Liver (tissue), 9 donors: ENCODE data around the gene ATP10B. TPM values are rescaled to one million over a fixed set of nuclear protein-coding genes. Genes with fewer than 3 reads are reported as not detected.

Source experiments
- DNase-seq: peaks from one replicate; pipeline ENCODE4 v3.0.0-alpha.2; 2017; ENCODE audit warnings: low spot score
- H3K27ac ChIP-seq, 2 donors: one replicate each; pipeline ENCODE4 v1.7.0; 2013; ENCODE audit warnings: inconsistent platforms in 2 of 2, low read length in 2 of 2, control low read depth in 1 of 2, low read depth in 1 of 2, mild to moderate bottlenecking in 1 of 2
- H3K27me3 ChIP-seq, 4 donors: one replicate each; pipeline versions ENCODE4 v1.6.1 to v1.7.0; 2013; ENCODE audit warnings: low read length in 3 of 4, inconsistent platforms in 1 of 4, mild to moderate bottlenecking in 1 of 4, moderate library complexity in 1 of 4; ENCODE audit not compliant: control insufficient read depth in 4 of 4, insufficient read depth in 4 of 4
- H3K36me3 ChIP-seq, 4 donors: one replicate each; pipeline versions ENCODE4 v1.6.1 to v1.7.0; 2013; ENCODE audit warnings: low read length in 3 of 4, mild to moderate bottlenecking in 3 of 4, low read depth in 1 of 4, moderate library complexity in 1 of 4; ENCODE audit not compliant: control insufficient read depth in 4 of 4, insufficient read depth in 3 of 4
- H3K4me1 ChIP-seq, 4 donors: one replicate each; pipeline versions ENCODE4 v1.6.1 to v1.7.0; 2013; ENCODE audit warnings: low read length in 3 of 4, mild to moderate bottlenecking in 3 of 4, moderate library complexity in 1 of 4; ENCODE audit not compliant: control insufficient read depth in 4 of 4, insufficient read depth in 4 of 4
- H3K4me3 ChIP-seq, 3 donors: one replicate each; pipeline versions ENCODE4 v1.6.1 to v1.7.0; 2013; ENCODE audit warnings: low read length in 3 of 3, control low read depth in 1 of 3, low read depth in 1 of 3, mild to moderate bottlenecking in 1 of 3
- H3K9ac ChIP-seq, 2 donors: one replicate each; pipeline ENCODE4 v1.7.0; 2013; ENCODE audit warnings: low read length in 2 of 2, mild to moderate bottlenecking in 2 of 2, moderate library complexity in 2 of 2, control low read depth in 1 of 2, low read depth in 1 of 2
- H3K9me3 ChIP-seq, 4 donors: one replicate each; pipeline versions ENCODE4 v1.6.1 to v1.7.0; 2013; ENCODE audit warnings: low read length in 3 of 4; ENCODE audit not compliant: control insufficient read depth in 4 of 4
- EGR1 ChIP-seq, 2 donors: IDR thresholded peaks; 2 replicates each; pipeline ENCODE4 v1.6.1; 2016 to 2018; ENCODE audit warnings: antibody characterized with exemption in 2 of 2, low read depth in 2 of 2
- FOXA1 ChIP-seq: IDR thresholded peaks from 2 replicates; pipeline ENCODE4 v1.6.1; 2016; ENCODE audit warnings: antibody characterized with exemption
- FOXA2 ChIP-seq: IDR thresholded peaks from 2 replicates; pipeline ENCODE4 v1.6.1; 2016; ENCODE audit warnings: antibody characterized with exemption
- GABPA ChIP-seq, 2 donors: IDR thresholded peaks in 1 of 2; conservative IDR thresholded peaks in 1 of 2; 2 replicates each; pipeline ENCODE4 v1.6.1; 2016; ENCODE audit warnings: antibody characterized with exemption in 2 of 2, mild to moderate bottlenecking in 1 of 2, moderate library complexity in 1 of 2
- HNF4A ChIP-seq, 2 donors: conservative IDR thresholded peaks; 2 replicates each; pipeline ENCODE4 v1.6.1; 2016; ENCODE audit warnings: antibody characterized with exemption in 2 of 2, mild to moderate bottlenecking in 2 of 2
- HNF4G ChIP-seq: IDR thresholded peaks from 2 replicates; pipeline ENCODE4 v1.6.1; 2016; ENCODE audit warnings: antibody characterized with exemption
- JUND ChIP-seq, 2 donors: IDR thresholded peaks; 2 replicates each; pipeline ENCODE4 v1.6.1; 2016; ENCODE audit warnings: antibody characterized with exemption in 2 of 2
- NR2F2 ChIP-seq: IDR thresholded peaks from 2 replicates; pipeline ENCODE4 v1.6.1; 2016; ENCODE audit warnings: antibody characterized with exemption
- RAD21 ChIP-seq, 2 donors: IDR thresholded peaks; 2 replicates each; pipeline ENCODE4 v1.6.1; 2016; ENCODE audit warnings: antibody characterized with exemption in 2 of 2, mild to moderate bottlenecking in 2 of 2
- RXRA ChIP-seq, 2 donors: IDR thresholded peaks; 2 replicates each; pipeline ENCODE4 v1.6.1; 2017 to 2018; ENCODE audit warnings: antibody characterized with exemption in 2 of 2, mild to moderate bottlenecking in 1 of 2
- SP1 ChIP-seq: IDR thresholded peaks from 2 replicates; pipeline ENCODE4 v1.6.1; 2018; ENCODE audit warnings: antibody characterized with exemption, mild to moderate bottlenecking
- TAF1 ChIP-seq: conservative IDR thresholded peaks from 2 replicates; pipeline ENCODE4 v1.6.1; 2016; ENCODE audit warnings: antibody characterized with exemption, mild to moderate bottlenecking
- YY1 ChIP-seq: IDR thresholded peaks from 2 replicates; pipeline ENCODE4 v1.6.1; 2016; ENCODE audit warnings: antibody characterized with exemption, mild to moderate bottlenecking
- WGBS: extraction: QIAGEN DNeasy Blood & Tissue Kit; methylation state at CpG from one replicate; pipeline ENCODE4 v1.1.7; 2013; 5-methylcytosine and 5-hydroxymethylcytosine counted together
- polyA plus RNA-seq, 2 donors: library from polyadenylated mRNA; stranded (reverse) in 1 of 2; unstranded in 1 of 2; fragments of 200-250 nt in 1 of 2; fragments of >200 nt in 1 of 2; fragmentation: Nextera tagmentation in 1 of 2; extraction: Ambion mirVana in 1 of 2; gene quantifications; one replicate each; pipeline versions ENCODE4 v1.2.1 to v1.2.3, GENCODE V29; 2013 to 2015
- total RNA-seq, 2 donors: library from RNA; depleted of rRNA; stranded (reverse); fragments of >200 nt; gene quantifications; one replicate each; pipeline ENCODE4 v1.2.3, GENCODE V29; 2014
- TF ChIP-seq, protein P1 (sequence below): IDR thresholded peaks from 2 replicates; pipeline ENCODE4 v1.6.1; 2016; ENCODE audit warnings: antibody characterized with exemption, mild to moderate bottlenecking
- TF ChIP-seq, protein P2 (sequence below): IDR thresholded peaks from 2 replicates; pipeline ENCODE4 v1.6.1; 2016; ENCODE audit warnings: antibody characterized with exemption
- TF ChIP-seq, protein P3 (sequence below): fragments of 150-350 bp; IDR thresholded peaks from 2 replicates; pipeline ENCODE4 v1.5.1; 2017; ENCODE audit warnings: improper control_type of control experiment, low read depth, low read length; ENCODE audit not compliant: missing input control
- TF ChIP-seq, protein P4 (sequence below): IDR thresholded peaks from 2 replicates; pipeline ENCODE4 v1.6.1; 2016; ENCODE audit warnings: antibody characterized with exemption
- donor health status: healthy.
- donor health status: healthy.
- donor health status: healthy.
- donor health status: healthy.
- donor health status: healthy.

ATP10B gene
- total and polyA plus RNA-seq, 4 donors, result 0.05 to 0.67 (median 0.05) TPM; not detected in 1

DNA sequence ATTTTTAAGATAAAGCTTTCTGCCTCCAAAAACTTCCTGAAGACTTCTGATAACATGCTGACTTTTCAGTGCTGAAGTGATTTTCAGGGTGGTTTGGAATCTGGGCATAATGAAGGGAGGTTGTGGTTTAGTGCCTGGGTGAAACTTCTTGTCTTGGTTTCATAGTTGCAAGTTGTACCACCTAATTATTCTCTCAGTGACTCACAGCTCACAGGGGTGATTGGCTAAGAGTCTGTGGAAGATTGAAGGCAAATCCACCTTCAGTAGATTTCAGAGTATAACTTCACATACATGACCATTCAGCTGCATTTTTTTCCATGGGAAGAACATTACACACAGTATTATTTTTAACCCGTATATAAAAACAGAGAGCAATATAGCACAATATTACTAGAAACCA, 230.5 kb downstream of the ATP10B start:
- WGBS, result 88% methylated on average over 1 of the region's 1 CpG
- no peak for TF ChIP-seq RXRA (IDR thresholded peaks at IDR 0.05)
- no peak for TF ChIP-seq SP1
- TF ChIP-seq GABPA (IDR thresholded peaks at IDR 0.05 in 1 of 2, conservative IDR thresholded peaks at IDR 0.05 in 1 of 2), result no peak
- no peak for TF ChIP-seq RAD21 (IDR thresholded peaks at IDR 0.05)
- no peak for TF ChIP-seq NR2F2
- no peak for TF ChIP-seq HNF4G
- TF ChIP-seq, protein P1, sequence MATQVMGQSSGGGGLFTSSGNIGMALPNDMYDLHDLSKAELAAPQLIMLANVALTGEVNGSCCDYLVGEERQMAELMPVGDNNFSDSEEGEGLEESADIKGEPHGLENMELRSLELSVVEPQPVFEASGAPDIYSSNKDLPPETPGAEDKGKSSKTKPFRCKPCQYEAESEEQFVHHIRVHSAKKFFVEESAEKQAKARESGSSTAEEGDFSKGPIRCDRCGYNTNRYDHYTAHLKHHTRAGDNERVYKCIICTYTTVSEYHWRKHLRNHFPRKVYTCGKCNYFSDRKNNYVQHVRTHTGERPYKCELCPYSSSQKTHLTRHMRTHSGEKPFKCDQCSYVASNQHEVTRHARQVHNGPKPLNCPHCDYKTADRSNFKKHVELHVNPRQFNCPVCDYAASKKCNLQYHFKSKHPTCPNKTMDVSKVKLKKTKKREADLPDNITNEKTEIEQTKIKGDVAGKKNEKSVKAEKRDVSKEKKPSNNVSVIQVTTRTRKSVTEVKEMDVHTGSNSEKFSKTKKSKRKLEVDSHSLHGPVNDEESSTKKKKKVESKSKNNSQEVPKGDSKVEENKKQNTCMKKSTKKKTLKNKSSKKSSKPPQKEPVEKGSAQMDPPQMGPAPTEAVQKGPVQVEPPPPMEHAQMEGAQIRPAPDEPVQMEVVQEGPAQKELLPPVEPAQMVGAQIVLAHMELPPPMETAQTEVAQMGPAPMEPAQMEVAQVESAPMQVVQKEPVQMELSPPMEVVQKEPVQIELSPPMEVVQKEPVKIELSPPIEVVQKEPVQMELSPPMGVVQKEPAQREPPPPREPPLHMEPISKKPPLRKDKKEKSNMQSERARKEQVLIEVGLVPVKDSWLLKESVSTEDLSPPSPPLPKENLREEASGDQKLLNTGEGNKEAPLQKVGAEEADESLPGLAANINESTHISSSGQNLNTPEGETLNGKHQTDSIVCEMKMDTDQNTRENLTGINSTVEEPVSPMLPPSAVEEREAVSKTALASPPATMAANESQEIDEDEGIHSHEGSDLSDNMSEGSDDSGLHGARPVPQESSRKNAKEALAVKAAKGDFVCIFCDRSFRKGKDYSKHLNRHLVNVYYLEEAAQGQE, result no peak
- no peak for TF ChIP-seq EGR1 (IDR thresholded peaks at IDR 0.05; ENCODE audit: low read depth in 2 of 2)
- no peak for TF ChIP-seq HNF4A (conservative IDR thresholded peaks at IDR 0.05)
- TF ChIP-seq YY1, result no peak
- TF ChIP-seq FOXA2, result no peak
- TF ChIP-seq FOXA1, result no peak
- no peak for TF ChIP-seq JUND (IDR thresholded peaks at IDR 0.05)
- TF ChIP-seq, protein P2, sequence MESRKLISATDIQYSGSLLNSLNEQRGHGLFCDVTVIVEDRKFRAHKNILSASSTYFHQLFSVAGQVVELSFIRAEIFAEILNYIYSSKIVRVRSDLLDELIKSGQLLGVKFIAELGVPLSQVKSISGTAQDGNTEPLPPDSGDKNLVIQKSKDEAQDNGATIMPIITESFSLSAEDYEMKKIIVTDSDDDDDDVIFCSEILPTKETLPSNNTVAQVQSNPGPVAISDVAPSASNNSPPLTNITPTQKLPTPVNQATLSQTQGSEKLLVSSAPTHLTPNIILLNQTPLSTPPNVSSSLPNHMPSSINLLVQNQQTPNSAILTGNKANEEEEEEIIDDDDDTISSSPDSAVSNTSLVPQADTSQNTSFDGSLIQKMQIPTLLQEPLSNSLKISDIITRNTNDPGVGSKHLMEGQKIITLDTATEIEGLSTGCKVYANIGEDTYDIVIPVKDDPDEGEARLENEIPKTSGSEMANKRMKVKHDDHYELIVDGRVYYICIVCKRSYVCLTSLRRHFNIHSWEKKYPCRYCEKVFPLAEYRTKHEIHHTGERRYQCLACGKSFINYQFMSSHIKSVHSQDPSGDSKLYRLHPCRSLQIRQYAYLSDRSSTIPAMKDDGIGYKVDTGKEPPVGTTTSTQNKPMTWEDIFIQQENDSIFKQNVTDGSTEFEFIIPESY, result no peak
- H3K36me3 ChIP-seq, result no peaks in the 10 kb centered on the region
- no peak overlapping the region for H3K9ac ChIP-seq
- no peak overlapping the region for H3K4me3 ChIP-seq
- H3K9me3 ChIP-seq, result no peaks in the 10 kb centered on the region
- no peaks in the 10 kb centered on the region for H3K4me1 ChIP-seq
- H3K27me3 ChIP-seq, result no peaks in the 10 kb centered on the region
- no peak overlapping the region for H3K27ac ChIP-seq
- no peak for DNase-seq

DNA sequence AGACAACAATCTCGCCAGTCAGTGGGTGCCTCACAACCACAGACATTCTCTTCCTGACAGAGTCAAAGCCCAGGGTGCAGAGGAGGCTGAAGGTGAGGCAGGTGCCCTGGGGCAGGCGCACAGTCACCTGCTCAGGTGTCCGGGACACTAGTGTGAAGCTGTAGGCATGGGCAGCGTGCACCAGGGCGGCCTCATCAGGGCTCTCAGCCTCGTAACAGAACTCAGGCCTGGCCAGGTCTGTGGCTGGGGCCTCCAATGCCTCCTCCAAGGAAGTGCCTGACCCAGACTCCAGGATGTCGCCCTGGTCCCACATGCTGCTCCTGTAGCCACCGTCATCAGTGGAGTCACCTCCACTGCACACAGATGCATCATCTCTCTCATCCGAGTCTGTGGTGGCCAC, 231.6 kb downstream of the ATP10B start:
- TF ChIP-seq FOXA2 (no peak), YY1 (no peak), EGR1 (IDR thresholded peaks at IDR 0.05; ENCODE audit: low read depth in 2 of 2) (no peak), GABPA (IDR thresholded peaks at IDR 0.05 in 1 of 2, conservative IDR thresholded peaks at IDR 0.05 in 1 of 2) (no peak), TAF1 (no peak), SP1 (no peak), RXRA (IDR thresholded peaks at IDR 0.05) (no peak), HNF4G (no peak), JUND (IDR thresholded peaks at IDR 0.05) (no peak)
- TF ChIP-seq, protein P3, sequence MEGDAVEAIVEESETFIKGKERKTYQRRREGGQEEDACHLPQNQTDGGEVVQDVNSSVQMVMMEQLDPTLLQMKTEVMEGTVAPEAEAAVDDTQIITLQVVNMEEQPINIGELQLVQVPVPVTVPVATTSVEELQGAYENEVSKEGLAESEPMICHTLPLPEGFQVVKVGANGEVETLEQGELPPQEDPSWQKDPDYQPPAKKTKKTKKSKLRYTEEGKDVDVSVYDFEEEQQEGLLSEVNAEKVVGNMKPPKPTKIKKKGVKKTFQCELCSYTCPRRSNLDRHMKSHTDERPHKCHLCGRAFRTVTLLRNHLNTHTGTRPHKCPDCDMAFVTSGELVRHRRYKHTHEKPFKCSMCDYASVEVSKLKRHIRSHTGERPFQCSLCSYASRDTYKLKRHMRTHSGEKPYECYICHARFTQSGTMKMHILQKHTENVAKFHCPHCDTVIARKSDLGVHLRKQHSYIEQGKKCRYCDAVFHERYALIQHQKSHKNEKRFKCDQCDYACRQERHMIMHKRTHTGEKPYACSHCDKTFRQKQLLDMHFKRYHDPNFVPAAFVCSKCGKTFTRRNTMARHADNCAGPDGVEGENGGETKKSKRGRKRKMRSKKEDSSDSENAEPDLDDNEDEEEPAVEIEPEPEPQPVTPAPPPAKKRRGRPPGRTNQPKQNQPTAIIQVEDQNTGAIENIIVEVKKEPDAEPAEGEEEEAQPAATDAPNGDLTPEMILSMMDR, result no peak
- TF ChIP-seq, protein P4, sequence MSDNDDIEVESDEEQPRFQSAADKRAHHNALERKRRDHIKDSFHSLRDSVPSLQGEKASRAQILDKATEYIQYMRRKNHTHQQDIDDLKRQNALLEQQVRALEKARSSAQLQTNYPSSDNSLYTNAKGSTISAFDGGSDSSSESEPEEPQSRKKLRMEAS, result no peak
- TF ChIP-seq, protein P2, result no peak
- TF ChIP-seq, protein P1, result no peak
- no peak overlapping the region for H3K9ac ChIP-seq
- H3K36me3 ChIP-seq, result no peaks in the 10 kb centered on the region
- no peak overlapping the region for H3K4me3 ChIP-seq
- H3K27me3 ChIP-seq, result no peaks in the 10 kb centered on the region
- no peaks in the 10 kb centered on the region for H3K9me3 ChIP-seq
- H3K27ac ChIP-seq, result no peak overlapping the region
- no peaks in the 10 kb centered on the region for H3K4me1 ChIP-seq
- no peak for DNase-seq
- 83% methylated on average over 9 of the region's 9 CpGs for WGBS
